Measurements from ENCODE around the gene TMEM72. TPM values are rescaled to one million over a fixed set of nuclear protein-coding genes. Genes with fewer than 3 reads are reported as not detected.

Gene TMEM72
- total RNA-seq, 3 donors from 2014 or later: 14.9 to 40.6 (median 17.4) TPM

GRCh38 chr10:44911951-44912350, 814 bp downstream of the TMEM72 start:
- DNase-seq (no peak), ATAC-seq (peak; percentile 2)
- H3K36me3 ChIP-seq (ENCODE audit: low read depth): no peaks in the 10 kb centered on the region
- no peak overlapping the region for H3K4me3 ChIP-seq
- intact Hi-C loops (cut with DNase I, micrococcal nuclease): loop anchor here in 1 of 2 donors (2.0 kb wide), 1 partner anchor 67 kb away; the partner anchor contains the start of gene DEPP1
- H3K9me3 ChIP-seq: no peaks in the 10 kb centered on the region
- TF ChIP-seq CTCF (IDR thresholded peaks at IDR 0.05): no peak
- peaks cover 38% of the 10 kb centered on the region for H3K4me1 ChIP-seq (ENCODE audit: low read depth)

GRCh38 chr10:44913350-44914081, 2.4 kb downstream of the TMEM72 start:
- intact Hi-C loops (cut with DNase I, micrococcal nuclease): no loop called here
- no peak for ATAC-seq
- Histone ChIP-seq H3K36me3 (ENCODE audit: low read depth) (no peaks in the 10 kb centered on the region), H3K9me3 (no peaks in the 10 kb centered on the region), H3K4me1 (ENCODE audit: low read depth) (peaks cover 35% of the 10 kb centered on the region), H3K4me3 (no peak overlapping the region)
- TF ChIP-seq CTCF (IDR thresholded peaks at IDR 0.05): no peak
- no peak for DNase-seq

GRCh38 chr10:44914891-44915290, 3.8 kb downstream of the TMEM72 start:
- intact Hi-C loops (cut with DNase I, micrococcal nuclease): no loop called here

GRCh38 chr10:44916429-44916828, 5.3 kb downstream of the TMEM72 start:
- DNase-seq (no peak), ATAC-seq (no peak)
- no peaks in the 10 kb centered on the region for H3K9me3 ChIP-seq
- no peak overlapping the region for H3K4me3 ChIP-seq
- no peak for TF ChIP-seq CTCF (IDR thresholded peaks at IDR 0.05)
- H3K4me1 ChIP-seq (ENCODE audit: low read depth): peaks cover 11% of the 10 kb centered on the region
- H3K36me3 ChIP-seq (ENCODE audit: low read depth): no peaks in the 10 kb centered on the region
- intact Hi-C loops (cut with DNase I, micrococcal nuclease): no loop called here

More at GRCh38 chr10:44914891-44915290, 3.8 kb downstream of the TMEM72 start:
- Histone ChIP-seq H3K4me3 (no peak overlapping the region), H3K9me3 (no peaks in the 10 kb centered on the region), H3K36me3 (ENCODE audit: low read depth) (no peaks in the 10 kb centered on the region), H3K4me1 (ENCODE audit: low read depth) (peaks cover 27% of the 10 kb centered on the region)
- ATAC-seq (no peak), DNase-seq (no peak)
- no peak for TF ChIP-seq CTCF (IDR thresholded peaks at IDR 0.05)

GRCh38 chr10:44917848-44918247, 6.7 kb downstream of the TMEM72 start:
- DNase-seq (no peak), ATAC-seq (no peak)
- Histone ChIP-seq H3K9me3 (no peaks in the 10 kb centered on the region), H3K4me1 (ENCODE audit: low read depth) (no peaks in the 10 kb centered on the region), H3K4me3 (no peak overlapping the region), H3K36me3 (ENCODE audit: low read depth) (no peaks in the 10 kb centered on the region)
- intact Hi-C loops (cut with DNase I, micrococcal nuclease): no loop called here
- TF ChIP-seq CTCF (IDR thresholded peaks at IDR 0.05): no peak
